Renal cortex interstitium (tissue), 11 donors: ENCODE measurements around the gene SH3RF1. TPM values are rescaled to one million over a fixed set of nuclear protein-coding genes. Genes with fewer than 3 reads are reported as not detected.

Experiments
- DNase-seq, 11 donors: peaks; one replicate each; pipeline ENCODE4 v3.0.0-alpha.2; 2013; ENCODE audit warnings: low read depth in 9 of 11, low spot score in 4 of 11; ENCODE audit errors: extremely low read depth in 1 of 11
- polyA plus RNA-seq, 3 donors: library from polyadenylated mRNA; unstranded; fragments of 120-200 nt; gene quantifications; one replicate each; pipeline ENCODE4 v1.2.1, GENCODE V29; 2013; ENCODE audit not compliant: insufficient read length in 3 of 3

Gene SH3RF1
- polyA plus RNA-seq, 3 donors: 27.7 to 33.3 (median 31.3) TPM

DNA sequence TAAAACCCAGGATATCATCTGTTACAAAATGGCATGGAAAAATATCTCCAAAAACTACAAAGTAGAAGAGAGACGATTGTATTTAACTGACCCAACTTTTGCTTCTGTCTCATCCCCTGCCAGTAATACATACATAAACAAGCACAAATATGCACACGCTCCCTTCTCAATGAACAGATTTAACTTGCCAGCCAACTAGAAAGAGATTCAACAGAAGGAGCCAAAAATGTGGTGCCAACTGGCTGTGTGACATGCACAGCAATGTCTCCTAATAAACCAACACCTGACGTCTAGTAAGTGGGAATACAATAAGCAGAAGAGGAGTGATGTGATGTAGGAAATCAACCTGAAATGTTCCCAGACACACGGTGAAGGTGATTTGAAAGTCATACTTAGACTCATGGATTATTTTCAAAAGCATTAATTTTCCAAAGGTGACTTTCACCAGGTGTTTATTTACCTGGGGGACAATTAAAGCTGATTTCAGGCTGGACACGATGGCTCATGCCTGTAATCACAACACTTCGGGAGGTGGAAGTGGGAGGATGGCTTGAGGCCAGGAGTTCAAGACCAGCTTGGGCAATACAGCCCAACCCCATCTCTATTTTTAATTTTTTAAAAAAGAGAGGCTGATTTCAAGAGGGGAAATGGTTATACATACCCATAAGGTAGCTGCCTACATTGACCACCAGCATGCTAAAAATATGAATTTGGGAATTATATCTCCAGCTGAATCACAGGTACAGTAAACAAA, 33.7 kb downstream of the SH3RF1 start:
- no peak for DNase-seq

DNA sequence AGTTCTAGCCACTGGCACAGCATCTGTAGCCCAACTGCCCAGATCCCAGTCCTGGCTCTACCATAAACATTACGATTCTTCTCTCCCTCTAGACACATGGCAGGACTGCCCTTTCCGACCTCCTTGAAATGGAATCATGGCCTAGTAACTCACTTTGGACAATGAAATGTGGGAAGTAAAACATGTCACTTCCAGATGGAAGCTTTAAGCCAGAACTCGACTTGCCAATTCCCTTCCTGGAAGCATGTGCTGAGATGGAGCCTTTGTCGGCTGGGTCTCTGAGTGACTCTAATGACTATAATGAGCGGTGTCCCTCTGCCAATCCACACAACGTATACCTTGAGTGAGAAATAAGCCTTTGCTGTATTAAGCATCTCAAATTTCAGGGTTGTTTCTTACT, 34.7 kb downstream of the SH3RF1 start:
- no peak for DNase-seq

DNA sequence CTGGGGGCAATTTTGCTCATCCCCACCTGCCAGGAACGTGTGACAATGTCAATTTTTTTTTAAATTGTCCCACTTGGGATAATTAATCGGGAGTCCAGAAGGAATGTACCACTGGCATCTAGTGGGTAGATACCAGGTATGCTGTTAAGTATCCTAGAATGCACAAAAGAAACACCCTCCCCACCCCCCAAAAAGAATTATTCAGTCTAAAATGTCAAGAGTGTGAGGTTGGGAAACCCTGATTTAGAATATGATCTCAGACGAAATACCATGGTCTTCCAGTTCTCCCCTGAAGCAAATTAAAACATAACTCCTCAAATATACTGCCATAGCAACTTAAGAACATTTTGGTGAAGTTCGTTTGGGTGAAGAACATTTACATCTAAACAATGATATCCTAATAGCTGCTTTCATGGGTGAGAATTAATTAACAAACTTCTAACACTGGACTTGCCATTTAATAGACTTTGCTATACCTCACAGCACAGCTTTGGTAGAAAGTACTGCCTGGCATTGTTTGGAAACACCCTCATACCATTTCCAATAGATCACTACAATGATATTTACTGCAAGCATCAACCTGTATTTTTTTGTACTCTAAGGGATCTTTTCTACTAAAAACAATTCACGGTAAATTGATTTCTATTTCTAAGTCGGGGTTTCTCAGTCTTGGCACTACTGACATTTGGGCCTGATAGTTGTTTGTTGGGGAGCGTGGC, 36.5 kb downstream of the SH3RF1 start:
- DNase-seq: no peak

DNA sequence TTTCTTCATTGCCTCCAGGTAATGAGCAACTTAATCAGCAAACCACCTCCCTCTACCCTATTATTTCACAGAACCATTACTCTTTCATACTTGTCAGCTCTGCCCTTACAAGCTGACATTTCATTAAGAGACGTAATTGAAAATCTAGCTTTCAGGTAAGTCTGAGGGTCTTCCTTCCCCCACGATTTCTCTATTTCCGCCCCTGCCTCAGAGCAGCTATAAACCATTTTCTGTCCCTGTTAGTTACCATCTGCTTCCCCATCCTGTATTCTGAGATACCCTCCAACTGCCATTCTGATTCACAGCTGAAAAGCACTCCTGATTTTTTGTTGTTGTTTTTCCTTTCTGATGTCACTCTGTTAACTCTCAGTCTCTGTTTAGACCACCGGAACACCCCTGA, 37.1 kb downstream of the SH3RF1 start:
- no peak for DNase-seq

DNA sequence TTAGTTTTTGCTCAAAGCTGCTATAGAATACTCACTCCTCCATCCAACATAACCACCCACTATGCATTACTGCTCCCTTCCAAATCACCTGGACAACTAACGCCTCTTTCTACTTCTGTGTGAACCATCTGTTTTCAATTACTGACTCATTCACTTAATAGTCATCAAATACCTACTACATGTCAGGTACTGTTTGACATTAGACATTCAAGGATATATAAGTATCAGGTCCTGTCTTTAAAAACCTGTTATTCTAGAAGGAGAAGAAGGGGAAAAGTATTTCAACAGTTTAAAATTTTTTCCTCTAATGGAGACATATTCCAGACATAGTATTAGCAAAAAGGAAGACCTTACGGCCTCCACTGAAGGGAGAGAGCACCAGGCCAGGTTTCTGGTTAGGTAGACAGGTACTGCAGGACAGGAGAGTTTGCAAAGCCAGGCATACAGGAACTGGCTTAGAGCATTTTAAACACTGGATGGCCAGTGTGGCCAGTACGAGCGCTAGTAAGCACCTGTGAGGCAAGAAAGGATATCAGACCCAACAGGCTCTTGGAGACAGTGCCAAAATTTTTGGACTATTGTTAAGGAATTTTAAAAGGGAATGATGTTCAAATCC, 39.0 kb downstream of the SH3RF1 start:
- DNase-seq: no peak

DNA sequence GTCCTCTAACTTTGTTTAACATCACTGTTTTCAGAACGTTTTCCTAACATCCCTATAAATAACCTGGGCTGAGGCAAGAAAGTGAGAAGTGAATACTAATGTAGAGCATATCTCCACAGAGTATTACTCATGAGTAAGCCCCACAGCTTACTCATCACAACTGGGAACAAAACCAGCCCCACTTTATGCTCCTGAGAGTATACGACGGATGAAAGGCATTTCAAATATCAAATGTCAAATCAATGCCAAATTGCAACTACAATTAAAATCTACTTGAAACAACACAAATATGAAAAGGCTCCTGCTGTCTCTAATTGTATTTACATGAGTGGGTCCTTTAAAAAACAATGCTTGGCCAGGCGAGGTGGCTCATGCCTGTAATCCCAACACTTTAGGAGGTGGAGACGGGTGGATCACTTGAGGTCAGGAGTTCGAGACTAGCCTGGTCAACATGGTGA, 41.2 kb downstream of the SH3RF1 start:
- no peak for DNase-seq

DNA sequence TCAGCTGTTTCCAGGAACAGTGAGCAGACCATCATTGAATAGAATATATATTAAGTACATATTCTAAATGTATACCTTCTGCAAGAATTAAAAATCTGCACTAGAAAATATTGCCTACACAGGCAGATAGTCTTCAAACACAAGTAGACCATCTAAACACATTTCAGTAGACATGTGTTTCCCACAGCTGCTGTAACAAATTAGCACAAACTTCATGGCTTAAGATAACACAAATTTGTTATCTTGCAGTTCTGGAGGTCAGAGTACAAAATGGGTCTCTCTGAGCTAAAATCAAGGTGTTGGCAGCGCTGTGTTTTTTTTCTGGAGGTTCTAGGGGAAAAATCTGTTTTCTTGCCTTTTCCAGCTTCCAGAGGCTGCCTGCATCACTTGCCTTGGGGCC, 42.7 kb downstream of the SH3RF1 start:
- DNase-seq: no peak

DNA sequence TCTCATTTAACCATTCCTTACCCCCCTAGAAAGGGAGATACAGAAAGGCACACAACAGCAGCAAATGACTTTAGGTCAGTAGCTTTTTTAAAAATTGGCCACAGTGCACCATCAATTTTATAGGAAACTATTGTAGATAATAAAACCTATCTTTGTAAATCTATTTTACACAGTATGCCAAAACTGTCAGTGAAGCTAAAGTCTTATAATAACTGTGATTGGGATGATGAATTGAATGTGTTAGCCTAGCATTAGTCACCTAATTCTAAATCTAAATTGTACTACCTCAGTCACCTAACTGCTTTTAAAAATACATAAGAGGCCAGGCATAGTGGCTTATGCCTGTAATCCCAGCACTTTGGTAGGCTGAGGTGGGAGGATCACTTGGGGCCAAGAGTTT, 44.2 kb downstream of the SH3RF1 start:
- DNase-seq: no peak

DNA sequence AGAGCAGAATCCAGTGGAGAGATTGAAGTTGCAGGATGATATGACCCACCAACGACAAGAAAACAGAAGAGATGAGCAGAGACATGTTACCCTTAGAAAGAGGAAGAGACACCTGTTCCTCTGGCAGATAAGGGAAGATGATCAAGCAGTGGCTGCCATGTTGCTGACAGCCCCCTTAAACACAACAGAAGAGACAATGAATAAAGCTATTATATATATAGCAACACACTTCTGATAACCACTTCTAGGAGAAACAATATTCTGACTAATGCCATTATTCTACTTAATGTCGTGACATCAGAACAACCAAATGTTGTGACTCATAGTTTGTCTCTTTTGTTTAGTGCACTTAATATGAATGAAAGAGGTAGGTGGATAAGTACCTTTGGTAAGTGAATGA, 44.9 kb downstream of the SH3RF1 start:
- no peak for DNase-seq

DNA sequence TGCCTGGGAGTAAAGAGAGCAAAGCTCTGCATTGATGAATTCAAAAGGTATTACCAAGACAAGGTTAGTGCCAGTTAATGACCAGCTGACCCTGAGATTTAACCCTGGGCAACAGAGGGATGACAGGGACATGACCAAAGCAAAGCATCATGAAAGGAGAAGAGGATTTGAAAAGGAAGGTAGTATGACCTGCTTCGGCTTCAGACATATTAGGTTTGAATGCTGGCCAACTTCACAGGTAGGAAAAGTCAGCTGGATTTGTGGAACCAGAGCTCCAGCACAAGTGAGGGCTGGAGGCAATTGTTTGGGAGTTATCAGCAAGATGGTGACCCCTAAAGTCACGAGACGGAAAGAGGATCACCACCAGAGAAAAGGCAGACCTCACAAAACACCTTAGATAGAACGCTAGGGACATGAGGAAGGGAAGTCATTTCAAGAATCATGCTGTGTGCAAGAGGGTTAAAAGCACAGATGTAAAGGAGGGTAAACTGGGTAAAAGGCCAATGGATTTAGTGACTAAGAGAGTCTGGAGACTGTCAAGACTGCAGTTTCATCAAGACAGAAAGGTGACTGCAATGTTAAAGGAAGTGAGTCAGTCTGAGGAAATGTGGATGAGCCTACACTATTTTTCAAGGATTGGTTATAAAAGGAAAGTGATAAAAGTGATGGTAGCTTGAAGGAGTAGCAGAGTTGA, 45.6 kb downstream of the SH3RF1 start:
- no peak for DNase-seq

DNA sequence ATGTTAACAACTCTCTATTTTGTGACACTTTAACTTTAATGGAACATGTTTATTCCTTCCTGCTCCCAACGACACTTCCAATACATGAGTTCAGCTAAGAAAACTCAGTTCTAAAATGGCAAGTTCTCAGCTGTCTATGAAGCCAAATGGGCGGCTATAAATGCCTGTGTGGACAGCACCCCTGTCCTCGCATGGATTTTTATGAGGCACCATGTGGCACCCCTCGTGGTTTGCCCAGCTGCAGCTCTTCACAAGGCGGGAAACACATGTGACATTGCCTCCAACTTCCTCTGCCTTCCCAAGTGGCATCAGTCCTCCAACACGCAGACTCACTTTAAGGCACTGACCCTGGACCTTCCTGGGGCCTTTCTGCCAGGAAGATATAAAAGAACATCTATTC, 48.0 kb downstream of the SH3RF1 start:
- DNase-seq: no peak

DNA sequence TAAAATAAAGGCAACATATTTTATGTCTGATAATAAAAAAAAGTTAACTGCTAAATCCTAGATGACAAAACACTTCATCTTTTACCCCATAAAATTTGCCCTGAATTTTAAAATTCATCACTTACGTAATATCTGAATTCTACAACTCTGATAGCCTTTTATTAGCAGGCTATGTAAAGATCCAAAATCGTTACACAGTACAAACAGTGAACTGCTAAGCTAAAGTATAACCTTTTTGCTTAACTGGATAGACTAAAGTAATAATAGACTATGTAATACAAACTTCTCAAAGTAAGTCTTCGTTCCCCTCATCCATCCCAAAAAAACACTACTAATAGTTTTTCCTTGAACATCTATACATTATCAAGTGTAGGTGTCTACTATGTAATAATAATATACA, 49.1 kb downstream of the SH3RF1 start:
- DNase-seq: no peak

DNA sequence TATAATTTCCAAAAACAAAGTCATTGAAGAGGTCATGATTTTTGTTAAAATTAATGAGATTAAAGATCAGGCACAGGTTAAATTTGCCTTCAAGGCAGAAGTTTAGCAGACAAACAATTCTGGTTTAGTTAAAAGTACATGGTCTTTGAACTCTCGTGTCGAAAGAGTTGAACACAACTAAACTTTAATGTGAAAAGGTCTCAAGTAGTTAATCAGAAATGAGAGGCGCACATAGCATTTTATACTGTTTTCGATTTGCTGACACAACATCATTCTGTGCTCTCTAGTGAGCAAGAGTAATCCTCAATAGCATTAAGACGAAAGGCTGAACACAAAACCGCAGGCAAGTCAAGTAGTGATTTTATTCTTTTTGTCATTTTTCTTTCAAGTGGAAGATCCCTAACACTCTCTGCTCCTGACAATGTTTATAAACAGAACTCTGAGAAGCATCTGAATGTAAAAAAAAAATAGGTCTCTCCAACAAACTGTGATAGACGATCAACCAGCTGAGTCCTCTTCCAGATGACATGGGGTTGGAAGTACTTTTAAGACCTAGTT, 49.8 kb downstream of the SH3RF1 start:
- no peak for DNase-seq

DNA sequence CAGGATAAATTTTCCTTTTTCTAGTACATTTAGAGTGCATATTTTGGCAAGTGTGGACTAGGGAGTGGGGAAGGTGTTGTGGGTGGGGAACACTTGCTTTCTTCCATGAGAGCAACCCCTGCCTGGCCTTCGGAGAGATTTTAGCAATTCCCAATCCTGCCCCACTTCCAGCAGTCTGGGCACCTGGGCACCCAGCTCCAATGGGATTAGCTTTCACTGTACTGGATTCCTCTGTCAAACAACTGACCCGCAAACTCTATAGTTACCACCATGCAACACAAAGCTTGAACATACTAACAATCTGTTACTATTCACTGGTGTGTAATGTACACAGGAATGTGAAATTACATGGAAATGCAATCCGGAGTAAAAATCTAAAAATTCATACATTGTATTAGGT, 50.3 kb downstream of the SH3RF1 start:
- DNase-seq: no peak

DNA sequence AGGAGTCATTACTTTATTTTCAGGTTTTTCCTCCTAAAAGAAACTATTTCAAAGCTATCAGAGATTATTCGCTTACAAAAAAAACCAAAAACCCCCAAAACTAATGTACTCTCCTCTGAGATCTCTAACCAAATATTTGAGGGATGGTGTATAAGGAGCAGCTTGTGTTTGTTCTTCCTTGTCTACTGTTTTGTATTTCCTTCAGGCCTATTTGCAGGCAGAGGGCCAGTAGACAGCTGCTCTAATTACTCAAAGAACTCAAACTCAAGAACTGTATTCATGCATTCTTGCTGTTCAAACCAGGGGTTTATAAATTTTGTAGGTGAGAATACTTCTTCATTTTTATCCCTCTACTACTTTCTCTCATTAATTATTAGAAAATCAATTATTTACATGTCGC, 51.3 kb downstream of the SH3RF1 start:
- no peak for DNase-seq

DNA sequence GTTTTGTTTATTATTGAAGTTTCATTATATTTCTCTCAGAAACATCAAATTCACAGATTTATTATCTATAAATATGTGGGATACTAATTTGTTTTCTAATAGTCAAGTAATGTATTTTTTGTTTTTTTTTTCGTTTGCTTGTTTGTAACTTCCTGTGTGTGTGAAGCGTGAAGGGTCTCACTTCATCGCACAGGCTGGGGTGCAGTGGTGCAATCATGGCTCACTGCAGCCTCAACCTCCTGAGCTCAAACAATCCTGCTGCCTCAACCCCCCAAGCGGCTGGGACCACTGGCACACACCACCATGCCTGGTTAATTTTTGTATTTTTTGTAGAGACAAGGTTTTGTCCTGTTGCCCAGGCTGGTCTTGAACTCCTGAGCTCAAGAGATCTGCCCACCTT, 55.1 kb downstream of the SH3RF1 start:
- no peak for DNase-seq

DNA sequence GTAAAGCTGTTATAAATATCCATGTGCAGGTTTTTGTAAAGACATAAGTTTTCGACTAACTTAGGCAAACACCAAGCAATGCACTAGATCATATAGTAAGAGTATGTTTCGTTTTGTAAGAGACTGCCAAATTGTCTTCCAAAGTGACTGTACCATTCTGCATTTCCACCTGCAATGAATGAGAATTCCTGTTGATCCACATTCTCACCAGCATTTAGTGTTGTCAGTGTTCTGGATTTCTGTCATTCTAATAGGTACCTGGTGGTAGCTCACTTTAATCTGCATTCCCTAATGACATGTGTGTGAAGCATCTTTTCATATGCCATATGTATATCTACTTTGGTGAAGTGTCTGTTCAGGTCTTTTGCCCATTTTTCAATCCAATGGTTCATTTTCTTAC, 57.8 kb downstream of the SH3RF1 start:
- no peak for DNase-seq

DNA sequence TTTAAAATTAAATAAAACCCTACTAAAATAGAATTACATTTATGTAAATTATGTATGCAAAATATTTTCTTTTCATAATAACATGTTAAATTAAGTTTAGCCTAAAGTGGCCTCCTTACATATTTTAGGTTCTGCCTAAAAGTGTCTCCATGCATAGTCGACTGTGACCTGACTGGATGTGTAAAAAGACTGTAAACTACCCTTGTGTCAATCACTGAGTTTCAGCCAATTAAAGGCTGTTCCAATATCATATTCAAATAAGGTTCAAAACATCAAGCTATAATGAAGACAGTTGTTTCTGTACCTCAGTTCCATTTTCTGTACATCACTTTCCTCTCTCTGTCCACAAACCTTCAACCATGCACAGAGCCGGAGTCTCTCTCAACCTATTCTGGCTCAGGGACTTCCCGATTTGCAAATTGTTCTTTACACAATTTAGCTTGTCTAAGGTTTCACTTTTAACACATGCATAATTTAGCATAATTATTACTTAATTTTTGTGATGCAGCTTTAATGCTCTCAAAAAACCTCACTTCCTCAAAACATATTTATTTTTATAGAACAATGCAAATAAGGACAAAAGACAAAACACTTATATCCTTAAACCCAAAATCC, 60.1 kb downstream of the SH3RF1 start:
- no peak for DNase-seq

DNA sequence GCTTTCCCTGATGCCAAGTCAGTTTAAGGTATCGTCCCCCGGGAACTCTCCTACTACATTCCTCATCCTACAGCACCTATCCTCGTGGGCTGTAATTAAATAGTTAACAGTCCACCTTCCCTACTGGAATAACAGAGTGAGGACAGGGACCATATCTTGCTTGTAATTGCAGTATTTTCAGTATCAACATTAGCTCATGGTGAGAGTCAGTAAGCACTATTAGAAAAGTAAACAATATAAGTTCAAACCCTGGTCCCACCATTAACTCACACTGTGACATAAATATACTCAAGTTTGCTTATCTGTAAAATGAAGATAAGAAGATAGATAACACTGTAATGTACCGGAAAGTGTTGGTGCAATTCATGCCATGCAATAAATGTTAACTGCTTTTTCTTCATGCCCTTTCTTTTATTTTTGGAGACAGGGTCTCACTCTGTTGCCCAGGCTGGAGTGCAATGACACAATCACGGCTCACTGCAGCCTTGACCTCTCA, 61.3 kb downstream of the SH3RF1 start:
- no peak for DNase-seq
